Loucy (cell line): ENCODE measurements around the gene NECTIN2.

Experiments used
- EZH2phosphoT487 ChIP-seq: fragments of 200-600 bp; IDR thresholded peaks from 2 replicates; pipeline ENCODE4 v1.6.1; 2018; ENCODE audit warnings: antibody characterized with exemption, mild to moderate bottlenecking, moderate library complexity, borderline replicate concordance
- TF ChIP-seq, protein P1 (sequence below): fragments of 200-600 bp; sonication (generic); conservative IDR thresholded peaks from 2 replicates; pipeline ENCODE4 v1.5.1; 2014; ENCODE audit warnings: mild to moderate bottlenecking, antibody characterized with exemption, low read length

DNA sequence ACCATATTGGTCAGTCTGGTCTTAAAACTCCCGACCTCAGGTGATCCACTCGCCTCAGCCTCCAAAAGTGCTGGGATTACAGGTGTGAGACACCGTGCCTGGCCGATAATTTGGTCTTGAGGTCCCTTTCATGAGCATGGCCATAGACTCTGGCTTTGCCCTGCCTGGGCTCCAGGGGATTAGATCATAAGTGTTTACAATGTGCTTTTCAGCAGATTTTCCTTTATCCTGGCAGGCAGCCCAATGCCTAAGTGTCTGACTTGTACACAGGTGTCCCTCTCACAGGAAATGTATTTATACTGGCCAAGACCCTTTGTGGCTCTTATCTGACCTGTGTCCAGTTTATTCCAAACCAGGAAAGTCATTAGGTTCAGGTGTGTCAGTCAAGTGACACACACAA is 21.3 kb upstream of the NECTIN2 start:
- TF ChIP-seq, protein P1, sequence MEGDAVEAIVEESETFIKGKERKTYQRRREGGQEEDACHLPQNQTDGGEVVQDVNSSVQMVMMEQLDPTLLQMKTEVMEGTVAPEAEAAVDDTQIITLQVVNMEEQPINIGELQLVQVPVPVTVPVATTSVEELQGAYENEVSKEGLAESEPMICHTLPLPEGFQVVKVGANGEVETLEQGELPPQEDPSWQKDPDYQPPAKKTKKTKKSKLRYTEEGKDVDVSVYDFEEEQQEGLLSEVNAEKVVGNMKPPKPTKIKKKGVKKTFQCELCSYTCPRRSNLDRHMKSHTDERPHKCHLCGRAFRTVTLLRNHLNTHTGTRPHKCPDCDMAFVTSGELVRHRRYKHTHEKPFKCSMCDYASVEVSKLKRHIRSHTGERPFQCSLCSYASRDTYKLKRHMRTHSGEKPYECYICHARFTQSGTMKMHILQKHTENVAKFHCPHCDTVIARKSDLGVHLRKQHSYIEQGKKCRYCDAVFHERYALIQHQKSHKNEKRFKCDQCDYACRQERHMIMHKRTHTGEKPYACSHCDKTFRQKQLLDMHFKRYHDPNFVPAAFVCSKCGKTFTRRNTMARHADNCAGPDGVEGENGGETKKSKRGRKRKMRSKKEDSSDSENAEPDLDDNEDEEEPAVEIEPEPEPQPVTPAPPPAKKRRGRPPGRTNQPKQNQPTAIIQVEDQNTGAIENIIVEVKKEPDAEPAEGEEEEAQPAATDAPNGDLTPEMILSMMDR, result no peak
- no peak for TF ChIP-seq EZH2phosphoT487
